ENCODE data around the gene A2M. TPM values are rescaled to one million over a fixed set of nuclear protein-coding genes. Genes with fewer than 3 reads are reported as not detected.

The A2M gene
- total RNA-seq (2021) = not detected in 2 replicates
- not detected for Bru-seq, nascent RNA
- BruChase-seq, experiment 1, labeled RNA remaining after a 2-hour chase = not detected
- not detected for BruChase-seq, experiment 2, labeled RNA remaining after a 6-hour chase
- long read RNA-seq = 0 reads

GRCh38 chr12:9115731-9116559 lies at the start of gene A2M:
TSS of gene A2M (minus strand) at chr12:9115919. CDS start at chr12:9115849, 70 bp downstream.
- Histone ChIP-seq H3K9me3 (ENCODE audit: insufficient read depth, low read depth) (no peaks in the 10 kb centered on the region; the same call in 1 of the 2 replicates), H3K36me3 (ENCODE audit: low read depth) (no peaks in the 10 kb centered on the region), H2AFZ (no peak within 1 kb of the TSS), H3F3A (ENCODE audit: insufficient read depth, low read depth) (no peaks in the 10 kb centered on the region), H3K9me2 (ENCODE audit: insufficient read depth) (no peaks in the 10 kb centered on the region), H3K79me2 (ENCODE audit: low read depth) (no peaks in the 10 kb centered on the region), H3K27me3 (ENCODE audit: insufficient read depth, low read depth) (peaks cover 6% of the 10 kb centered on the region; the same call in 1 of the 2 replicates), H3K4me3 (no peak within 1 kb of the TSS), H4K20me1 (ENCODE audit: insufficient read depth) (no peaks in the 10 kb centered on the region), H3K27ac (no peak within 1 kb of the TSS), H3K4me2 (no peak within 1 kb of the TSS), H3K4me1 (replicated peaks; ENCODE audit: insufficient read depth) (no peaks in the 10 kb centered on the region)
- BruUV-seq (replicated peaks) = no TSS peak
- ChIA-PET POLR2A (ENCODE audit: unreplicated experiment) (interaction anchor here (0.6 kb wide), 1 partner anchor 126 kb away, joined by 3 read pairs; no protein-coding TSS in a partner anchor), CTCF (no interaction called here)
- intact Hi-C loops (cut with micrococcal nuclease; ENCODE audit: unreplicated experiment) = no loop called here
- no peak for DNase-seq
- no peak for TF ChIP-seq EZH2 (IDR thresholded peaks at IDR 0.05; ENCODE audit: low read depth)
- TF ChIP-seq, protein P1, sequence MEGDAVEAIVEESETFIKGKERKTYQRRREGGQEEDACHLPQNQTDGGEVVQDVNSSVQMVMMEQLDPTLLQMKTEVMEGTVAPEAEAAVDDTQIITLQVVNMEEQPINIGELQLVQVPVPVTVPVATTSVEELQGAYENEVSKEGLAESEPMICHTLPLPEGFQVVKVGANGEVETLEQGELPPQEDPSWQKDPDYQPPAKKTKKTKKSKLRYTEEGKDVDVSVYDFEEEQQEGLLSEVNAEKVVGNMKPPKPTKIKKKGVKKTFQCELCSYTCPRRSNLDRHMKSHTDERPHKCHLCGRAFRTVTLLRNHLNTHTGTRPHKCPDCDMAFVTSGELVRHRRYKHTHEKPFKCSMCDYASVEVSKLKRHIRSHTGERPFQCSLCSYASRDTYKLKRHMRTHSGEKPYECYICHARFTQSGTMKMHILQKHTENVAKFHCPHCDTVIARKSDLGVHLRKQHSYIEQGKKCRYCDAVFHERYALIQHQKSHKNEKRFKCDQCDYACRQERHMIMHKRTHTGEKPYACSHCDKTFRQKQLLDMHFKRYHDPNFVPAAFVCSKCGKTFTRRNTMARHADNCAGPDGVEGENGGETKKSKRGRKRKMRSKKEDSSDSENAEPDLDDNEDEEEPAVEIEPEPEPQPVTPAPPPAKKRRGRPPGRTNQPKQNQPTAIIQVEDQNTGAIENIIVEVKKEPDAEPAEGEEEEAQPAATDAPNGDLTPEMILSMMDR (conservative IDR thresholded peaks at IDR 0.05) = no peak

DNA sequence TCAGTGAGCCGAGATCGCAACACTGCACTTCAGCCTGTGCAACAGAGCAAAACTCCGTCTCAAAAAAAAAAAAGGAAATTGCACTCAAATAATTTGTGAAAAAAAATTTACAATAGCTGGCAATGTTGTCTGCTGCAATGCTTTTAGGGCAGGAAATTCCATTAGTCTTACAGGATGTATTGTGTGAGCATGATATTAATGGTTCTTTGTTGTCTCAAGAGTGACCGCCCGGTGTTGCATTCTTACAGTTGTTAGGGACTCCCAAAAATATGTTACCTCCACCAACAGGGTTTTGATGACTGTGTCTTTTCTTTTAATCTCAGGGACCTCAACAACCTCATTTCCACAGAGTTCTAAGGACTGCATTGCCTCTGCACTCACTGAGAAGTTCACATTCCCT lies 47.7 kb upstream of the A2M start:
- DNase-seq = no peak

DNA sequence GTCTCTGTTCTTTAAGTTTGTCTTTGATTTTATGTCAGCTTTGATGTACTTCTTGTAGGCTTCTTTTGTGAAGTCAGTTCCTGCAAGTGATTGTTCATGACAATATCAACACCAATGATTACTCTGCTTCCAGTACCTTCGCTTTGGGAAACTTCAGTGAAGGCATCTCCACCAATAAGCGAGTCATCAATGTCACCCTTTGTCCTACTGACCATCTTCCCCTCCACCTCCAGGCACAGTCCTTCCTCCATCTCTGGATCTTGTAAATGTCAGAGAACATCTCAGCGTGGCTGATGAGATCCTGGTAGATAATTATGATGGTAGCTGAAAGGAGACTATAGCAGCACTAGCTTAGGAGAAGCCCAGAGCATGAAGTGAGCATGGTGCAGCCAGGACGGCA lies 40.4 kb upstream of the A2M start:
- Histone ChIP-seq H3K9me2 (ENCODE audit: insufficient read depth) (no peaks in the 10 kb centered on the region), H3K4me3 (no peak overlapping the region), H2AFZ (no peak overlapping the region), H3K4me1 (replicated peaks; ENCODE audit: insufficient read depth) (no peaks in the 10 kb centered on the region), H3K4me2 (no peak overlapping the region), H3K9me3 (ENCODE audit: insufficient read depth, low read depth) (no peaks in the 10 kb centered on the region), H3K79me2 (ENCODE audit: low read depth) (no peaks in the 10 kb centered on the region), H3K27me3 (ENCODE audit: insufficient read depth, low read depth) (peaks cover 34% of the 10 kb centered on the region), H3F3A (ENCODE audit: insufficient read depth, low read depth) (no peaks in the 10 kb centered on the region), H3K27ac (no peak overlapping the region), H3K36me3 (ENCODE audit: low read depth) (no peaks in the 10 kb centered on the region), H4K20me1 (ENCODE audit: insufficient read depth) (no peaks in the 10 kb centered on the region)
- ChIA-PET CTCF (no interaction called here), POLR2A (ENCODE audit: unreplicated experiment) (no interaction called here)
- no peak for DNase-seq
- BruUV-seq (replicated peaks) = no TSS peak
- intact Hi-C loops (cut with micrococcal nuclease; ENCODE audit: unreplicated experiment) = no loop called here
- TF ChIP-seq EZH2 (IDR thresholded peaks at IDR 0.05; ENCODE audit: low read depth) = no peak
- TF ChIP-seq, protein P1 (conservative IDR thresholded peaks at IDR 0.05) = no peak

More for the DNA sequence above, 47.7 kb upstream of the A2M start:
- Histone ChIP-seq H4K20me1 (ENCODE audit: insufficient read depth) (no peaks in the 10 kb centered on the region), H3K4me3 (no peak overlapping the region), H3K79me2 (ENCODE audit: low read depth) (no peaks in the 10 kb centered on the region), H3K36me3 (ENCODE audit: low read depth) (no peaks in the 10 kb centered on the region), H3F3A (ENCODE audit: insufficient read depth, low read depth) (no peaks in the 10 kb centered on the region), H3K9me2 (ENCODE audit: insufficient read depth) (no peaks in the 10 kb centered on the region), H3K27me3 (ENCODE audit: insufficient read depth, low read depth) (peaks cover 43% of the 10 kb centered on the region), H2AFZ (no peak overlapping the region), H3K4me1 (replicated peaks; ENCODE audit: insufficient read depth) (no peaks in the 10 kb centered on the region), H3K9me3 (ENCODE audit: insufficient read depth, low read depth) (no peaks in the 10 kb centered on the region), H3K27ac (no peak overlapping the region), H3K4me2 (no peak overlapping the region)
- ChIA-PET POLR2A (ENCODE audit: unreplicated experiment) (no interaction called here), CTCF (no interaction called here)
- TF ChIP-seq EZH2 (IDR thresholded peaks at IDR 0.05; ENCODE audit: low read depth) = no peak
- TF ChIP-seq, protein P1 (conservative IDR thresholded peaks at IDR 0.05) = no peak
- intact Hi-C loops (cut with micrococcal nuclease; ENCODE audit: unreplicated experiment) = no loop called here
- no TSS peak for BruUV-seq (replicated peaks)

Measured in PC-9 (cell line).